ENCODE results near the gene ALK.

DNA sequence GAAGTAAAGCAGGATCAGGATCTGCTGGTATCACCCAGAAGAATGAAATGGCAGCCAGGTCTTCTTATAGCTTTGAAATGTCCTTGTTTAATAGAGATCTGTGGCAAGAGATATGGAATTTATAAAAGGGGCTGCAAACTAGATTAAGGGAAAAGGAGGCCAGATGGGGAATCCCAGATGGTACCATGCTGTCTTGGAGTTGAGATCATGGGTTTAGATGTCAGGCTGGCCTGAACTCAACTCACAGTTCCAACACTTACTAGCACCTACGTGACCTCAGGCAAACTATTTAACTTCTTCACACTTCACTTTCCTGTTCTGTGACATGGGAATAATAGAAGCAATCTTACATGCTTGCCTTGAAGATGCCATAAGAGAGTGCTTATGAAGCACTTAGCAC lies 188.2 kb downstream of the ALK start:
- TF ChIP-seq, protein P1, sequence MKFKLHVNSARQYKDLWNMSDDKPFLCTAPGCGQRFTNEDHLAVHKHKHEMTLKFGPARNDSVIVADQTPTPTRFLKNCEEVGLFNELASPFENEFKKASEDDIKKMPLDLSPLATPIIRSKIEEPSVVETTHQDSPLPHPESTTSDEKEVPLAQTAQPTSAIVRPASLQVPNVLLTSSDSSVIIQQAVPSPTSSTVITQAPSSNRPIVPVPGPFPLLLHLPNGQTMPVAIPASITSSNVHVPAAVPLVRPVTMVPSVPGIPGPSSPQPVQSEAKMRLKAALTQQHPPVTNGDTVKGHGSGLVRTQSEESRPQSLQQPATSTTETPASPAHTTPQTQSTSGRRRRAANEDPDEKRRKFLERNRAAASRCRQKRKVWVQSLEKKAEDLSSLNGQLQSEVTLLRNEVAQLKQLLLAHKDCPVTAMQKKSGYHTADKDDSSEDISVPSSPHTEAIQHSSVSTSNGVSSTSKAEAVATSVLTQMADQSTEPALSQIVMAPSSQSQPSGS (tag by site-specific recombination; IDR thresholded peaks at IDR 0.05; ENCODE audit: low read depth), result no peak
- no peak for TF ChIP-seq ZNF600 (tag by site-specific recombination; IDR thresholded peaks at IDR 0.05)
- no peak for TF ChIP-seq EGR2 (tag by site-specific recombination; IDR thresholded peaks at IDR 0.05; ENCODE audit: low read depth)
- no peak for TF ChIP-seq ZNF155 (tag by site-specific recombination; IDR thresholded peaks at IDR 0.05)
- no peak for TF ChIP-seq ZNF221 (tag by site-specific recombination; IDR thresholded peaks at IDR 0.05; ENCODE audit: borderline replicate concordance)
- TF ChIP-seq KLF1 (tag by site-specific recombination; IDR thresholded peaks at IDR 0.05), result no peak
- no peak for TF ChIP-seq ZNF76 (tag by site-specific recombination; IDR thresholded peaks at IDR 0.05; ENCODE audit: borderline replicate concordance, low read depth)

Measured in HEK293 (cell line).